GM21515 (cell line): ENCODE measurements around the gene ADA.
"Not testable (repeated sequence)": the region's sequence is repeated elsewhere in the genome, so short reads cannot be mapped to it uniquely, and the experiment has no call there.

Experiments
- ATAC-seq: cut with Tn5 transposase; IDR thresholded peaks from one replicate; pipeline ENCODE4 v1.9.1; 2021; ENCODE audit not compliant: unreplicated experiment

The ADA gene

GRCh38 chr20:44678990-44679611 lies 27.6 kb upstream of the ADA start:
- ATAC-seq: no peak

- no peak for ATAC-seq
Observed at GRCh38 chr20:44678242-44678641, 26.7 kb upstream of the ADA start.

GRCh38 chr20:44672318-44672902 lies 20.9 kb upstream of the ADA start:
- ATAC-seq: not testable (repeated sequence)

GRCh38 chr20:44671541-44671940 lies 20.0 kb upstream of the ADA start:
- not testable (repeated sequence) for ATAC-seq

GRCh38 chr20:44670851-44671250 lies 19.4 kb upstream of the ADA start:
- ATAC-seq: not testable (repeated sequence)

GRCh38 chr20:44666066-44666465 lies 14.6 kb upstream of the ADA start:
- ATAC-seq: no peak

GRCh38 chr20:44664131-44664530 lies 12.6 kb upstream of the ADA start:
- ATAC-seq: no peak

GRCh38 chr20:44662261-44662660 lies 10.8 kb upstream of the ADA start:
- ATAC-seq: no peak

- ATAC-seq: no peak
Observed at GRCh38 chr20:44660581-44660980, 9.1 kb upstream of the ADA start.

- no peak for ATAC-seq
Observed at GRCh38 chr20:44659931-44660330, 8.4 kb upstream of the ADA start.

GRCh38 chr20:44658810-44659209 lies 7.3 kb upstream of the ADA start:
- no peak for ATAC-seq

GRCh38 chr20:44657875-44658274 lies 6.4 kb upstream of the ADA start:
- ATAC-seq: no peak

GRCh38 chr20:44656448-44656847 lies 4.9 kb upstream of the ADA start:
- ATAC-seq: no peak

GRCh38 chr20:44654210-44654609 lies 2.7 kb upstream of the ADA start:
- ATAC-seq: not testable (repeated sequence)

- ATAC-seq: no peak
Observed at GRCh38 chr20:44653546-44653945, 2.0 kb upstream of the ADA start.

GRCh38 chr20:44651434-44651683 lies 140 bp downstream of the ADA start:
- no peak for ATAC-seq

- ATAC-seq: no peak
Observed at GRCh38 chr20:44650771-44651433, 597 bp downstream of the ADA start.

- ATAC-seq: no peak
Observed at GRCh38 chr20:44649976-44650375, 1.5 kb downstream of the ADA start.

- ATAC-seq: no peak
Observed at GRCh38 chr20:44649126-44649525, 2.4 kb downstream of the ADA start.

- ATAC-seq: no peak
Observed at GRCh38 chr20:44648579-44648978, 2.9 kb downstream of the ADA start.

GRCh38 chr20:44648068-44648467 lies 3.4 kb downstream of the ADA start:
- ATAC-seq: no peak

GRCh38 chr20:44646641-44647274 lies 4.7 kb downstream of the ADA start:
- ATAC-seq: peak; percentile 43
